ENCODE results near the gene LMAN1L.

Gene LMAN1L

GRCh38 chr15:74793135-74794028 lies 19.3 kb upstream of the LMAN1L start:
- DNase-seq (ENCODE audit: extremely low spot score) = no peak
- CTCF ChIA-PET = interaction anchor here (1.0 to 35.2 kb wide), 19 partner anchors 6 to 409 kb away, joined by 3 to 1226 read pairs (median 7); partner anchors contain the start of genes CPLX3, CSK and ULK3
- POLR2A ChIA-PET = interaction anchor here (0.8 to 1.2 kb wide), 2 partner anchors 18 to 76 kb away, joined by 3 to 7 read pairs; no protein-coding TSS in a partner anchor
- TF ChIP-seq, protein P1, sequence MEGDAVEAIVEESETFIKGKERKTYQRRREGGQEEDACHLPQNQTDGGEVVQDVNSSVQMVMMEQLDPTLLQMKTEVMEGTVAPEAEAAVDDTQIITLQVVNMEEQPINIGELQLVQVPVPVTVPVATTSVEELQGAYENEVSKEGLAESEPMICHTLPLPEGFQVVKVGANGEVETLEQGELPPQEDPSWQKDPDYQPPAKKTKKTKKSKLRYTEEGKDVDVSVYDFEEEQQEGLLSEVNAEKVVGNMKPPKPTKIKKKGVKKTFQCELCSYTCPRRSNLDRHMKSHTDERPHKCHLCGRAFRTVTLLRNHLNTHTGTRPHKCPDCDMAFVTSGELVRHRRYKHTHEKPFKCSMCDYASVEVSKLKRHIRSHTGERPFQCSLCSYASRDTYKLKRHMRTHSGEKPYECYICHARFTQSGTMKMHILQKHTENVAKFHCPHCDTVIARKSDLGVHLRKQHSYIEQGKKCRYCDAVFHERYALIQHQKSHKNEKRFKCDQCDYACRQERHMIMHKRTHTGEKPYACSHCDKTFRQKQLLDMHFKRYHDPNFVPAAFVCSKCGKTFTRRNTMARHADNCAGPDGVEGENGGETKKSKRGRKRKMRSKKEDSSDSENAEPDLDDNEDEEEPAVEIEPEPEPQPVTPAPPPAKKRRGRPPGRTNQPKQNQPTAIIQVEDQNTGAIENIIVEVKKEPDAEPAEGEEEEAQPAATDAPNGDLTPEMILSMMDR (IDR thresholded peaks at IDR 0.05; ENCODE audit: control extremely low read depth, extremely low read depth, low read depth, missing control alignments) = peak; percentile 63

DNA sequence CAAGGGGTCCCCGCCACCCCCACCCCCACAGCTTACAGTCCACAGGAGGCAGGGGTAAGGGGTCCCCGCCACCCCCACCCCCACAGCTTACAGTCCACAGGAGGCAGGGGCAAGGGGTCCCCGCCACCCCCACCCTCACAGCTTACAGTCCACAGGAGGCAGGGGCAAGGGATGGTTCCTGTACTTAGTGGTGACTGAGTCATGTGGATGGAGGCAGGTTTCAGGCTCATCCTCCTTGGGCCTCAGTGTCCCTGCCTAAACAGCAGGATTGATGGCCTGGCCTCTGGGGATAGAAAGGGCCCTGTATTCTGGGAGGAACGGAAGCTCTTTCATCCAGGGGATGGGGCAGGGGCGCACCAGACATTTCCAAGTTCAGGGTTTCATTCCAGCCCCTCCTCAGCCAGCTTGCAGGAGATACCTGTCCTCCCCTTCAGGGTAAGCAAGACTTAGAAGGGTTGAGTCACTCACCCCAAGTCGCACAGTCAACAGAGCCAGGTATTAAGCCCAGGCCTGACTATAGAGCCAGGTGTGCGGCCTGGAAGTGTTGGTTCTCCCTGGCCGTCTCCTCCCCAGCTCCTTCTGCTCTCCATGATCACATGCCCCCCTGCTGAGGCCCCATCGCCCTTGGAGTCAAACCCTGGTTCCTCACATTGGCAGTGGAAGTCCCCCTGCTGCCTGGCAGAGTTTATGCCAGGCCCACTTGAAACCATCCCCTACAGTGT lies 18.2 kb upstream of the LMAN1L start:
- TF ChIP-seq, protein P1 (IDR thresholded peaks at IDR 0.05; ENCODE audit: control extremely low read depth, extremely low read depth, low read depth, missing control alignments) = no peak
- no peak for DNase-seq (ENCODE audit: extremely low spot score)
- ChIA-PET POLR2A (interaction anchor here (0.8 kb wide), 1 partner anchor 19 kb away, joined by 3 read pairs; no protein-coding TSS in a partner anchor), CTCF (interaction anchor here (1.0 to 35.2 kb wide), 17 partner anchors 5 to 410 kb away, joined by 3 to 1226 read pairs (median 9); partner anchors contain the start of genes CPLX3 and CSK)

DNA sequence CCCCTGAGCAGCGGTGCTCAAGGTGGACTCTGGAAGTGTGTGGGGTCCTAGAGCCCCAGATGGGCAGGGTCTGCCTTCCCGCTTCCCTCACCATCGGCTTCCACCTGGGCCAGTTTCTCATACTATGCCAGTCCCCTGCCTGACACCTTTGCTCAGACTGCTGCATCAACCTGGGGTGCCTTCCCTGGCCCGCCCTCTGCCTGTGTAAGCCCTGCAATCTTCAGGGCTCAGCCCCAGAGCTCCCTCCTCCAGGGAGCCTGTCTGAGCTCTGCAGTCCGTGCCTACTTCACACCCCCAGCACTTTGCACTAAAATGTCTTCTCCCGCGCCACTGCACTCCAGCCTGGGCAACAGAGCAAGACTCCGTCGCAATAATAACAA lies 17.7 kb upstream of the LMAN1L start:
- TF ChIP-seq, protein P1 (IDR thresholded peaks at IDR 0.05; ENCODE audit: control extremely low read depth, extremely low read depth, low read depth, missing control alignments) = no peak
- ChIA-PET POLR2A (no interaction called here), CTCF (interaction anchor here (1.2 to 35.2 kb wide), 10 partner anchors 5 to 161 kb away, joined by 3 to 1226 read pairs (median 10); partner anchors contain the start of genes CPLX3 and CSK)
- DNase-seq (ENCODE audit: extremely low spot score) = no peak

DNA sequence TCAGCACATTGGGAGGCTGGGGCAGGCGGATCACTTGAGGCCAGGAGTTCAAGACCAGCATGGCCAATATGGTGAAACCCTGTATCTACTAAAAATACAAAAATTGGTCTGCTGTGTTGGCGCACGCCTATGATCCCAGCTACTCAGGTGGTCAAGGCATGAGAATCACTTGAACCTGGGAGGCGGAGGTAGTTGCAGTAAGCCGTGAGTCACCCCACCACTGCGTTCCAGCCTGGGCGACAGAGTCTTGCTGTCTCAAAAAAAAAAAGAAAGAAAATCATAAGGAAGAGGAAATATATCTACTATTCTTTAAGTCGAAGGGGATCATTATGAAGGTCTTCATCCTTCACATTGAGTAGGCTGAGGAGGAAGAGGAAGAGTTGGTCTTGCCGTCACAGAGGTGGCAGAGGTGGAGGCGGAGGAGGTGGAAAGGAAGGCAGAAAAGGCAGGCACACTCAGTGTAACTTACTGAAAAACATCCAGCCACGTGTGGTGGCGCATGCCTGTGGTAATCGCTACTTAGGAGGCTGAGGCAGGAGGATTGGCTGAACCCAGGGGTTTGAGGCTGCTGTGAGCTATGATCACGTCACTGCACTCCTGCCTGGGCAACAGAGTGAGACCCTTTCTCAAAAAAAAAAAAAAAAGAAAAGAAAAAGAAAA lies 16.5 kb upstream of the LMAN1L start:
- TF ChIP-seq, protein P1 (IDR thresholded peaks at IDR 0.05; ENCODE audit: control extremely low read depth, extremely low read depth, low read depth, missing control alignments) = no peak
- ChIA-PET POLR2A (no interaction called here), CTCF (interaction anchor here (1.4 to 35.2 kb wide), 5 partner anchors 6 to 162 kb away, joined by 3 to 1226 read pairs (median 76); partner anchors contain the start of gene CSK)
- no peak for DNase-seq (ENCODE audit: extremely low spot score)

GRCh38 chr15:74798388-74799254 lies 14.0 kb upstream of the LMAN1L start:
- TF ChIP-seq, protein P1 (IDR thresholded peaks at IDR 0.05; ENCODE audit: control extremely low read depth, extremely low read depth, low read depth, missing control alignments) = peak; percentile 65
- peak; percentile 83 for DNase-seq (ENCODE audit: extremely low spot score)
- POLR2A ChIA-PET = interaction anchor here (0.7 to 1.5 kb wide), 3 partner anchors 11 to 27 kb away, joined by 4 to 5 read pairs (median 4); no protein-coding TSS in a partner anchor
- CTCF ChIA-PET = interaction anchor here (0.7 to 35.2 kb wide), 31 partner anchors 9 to 370 kb away, joined by 3 to 1226 read pairs (median 5); partner anchors contain the start of genes CSK and ULK3
